Measurements from ENCODE around the gene PRSS2. TPM values are rescaled to one million over a fixed set of nuclear protein-coding genes. Genes with fewer than 3 reads are reported as not detected.
"Not testable (repeated sequence)": the region's sequence is repeated elsewhere in the genome, so short reads cannot be mapped to it uniquely, and the experiment has no call there.

Gene PRSS2
- polyA plus RNA-seq, 1 of the 3 experiments (the other 2 are of a cell fraction): not detected

DNA sequence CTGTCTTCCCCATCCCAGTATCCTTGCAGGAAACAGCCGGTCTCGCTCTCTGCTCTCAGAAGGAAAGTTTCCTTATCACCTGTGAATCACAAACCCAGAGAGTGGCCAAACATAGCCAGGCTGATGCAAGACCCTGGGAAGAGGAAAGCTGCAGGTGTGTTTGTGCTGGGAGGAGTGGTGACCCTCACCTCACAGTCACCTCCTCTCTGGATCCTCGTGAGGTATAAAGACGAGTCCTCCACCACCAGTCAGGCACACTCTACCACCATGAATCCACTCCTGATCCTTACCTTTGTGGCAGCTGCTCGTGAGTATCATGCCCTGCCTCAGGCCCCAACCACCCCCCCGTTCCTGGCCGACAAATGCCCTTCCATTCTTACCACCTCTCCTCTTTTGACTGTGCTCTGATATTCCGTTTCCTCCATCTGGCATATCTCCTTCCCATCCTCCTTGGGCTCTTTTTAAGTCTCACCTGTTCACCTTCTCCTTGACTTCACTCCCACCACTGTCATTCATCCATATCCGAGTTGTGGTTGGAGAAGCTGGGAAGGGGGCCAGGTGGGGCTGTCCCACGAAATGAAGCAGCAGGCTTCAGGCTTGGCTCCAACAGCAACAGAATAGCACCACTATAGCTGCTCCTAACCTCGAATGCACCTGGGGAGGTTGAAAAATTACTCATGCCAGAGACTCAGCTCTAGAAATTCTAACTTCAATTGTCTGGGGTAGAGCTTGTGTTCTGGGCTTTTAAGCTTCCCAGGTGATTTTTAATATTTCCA lies 21.4 kb upstream of the PRSS2 start, which contains the start of gene PRSS1:
Gene PRSS1, plus strand, starts transcription at position 255 of the 776 bp plus-strand sequence. Its CDS starts 13 bp downstream, at position 268.
- Histone ChIP-seq H3K79me2 (ENCODE audit: insufficient read depth) (no peaks in the 10 kb centered on the region), H3K9ac (no peak within 1 kb of the TSS), H3K9me2 (no peaks in the 10 kb centered on the region), H3F3A (replicated peaks; ENCODE audit: insufficient read depth) (no peaks in the 10 kb centered on the region), H3K27ac (ENCODE audit: low read depth in 2 of 2, low read length in 1 of 2) (no peak within 1 kb of the TSS), H3K36me3 (replicated peaks in 1 of 2; ENCODE audit: control insufficient read depth in 1 of 2, insufficient read depth in 2 of 2, low read length in 1 of 2) (no peaks in the 10 kb centered on the region), H3K27me3 (ENCODE audit: insufficient read depth) (peaks cover 23% of the 10 kb centered on the region; the same call in 1 of the 2 replicates), H3K9me3 (no peaks in the 10 kb centered on the region), H3K4me2 (no peak within 1 kb of the TSS), H4K20me1 (ENCODE audit: insufficient read depth) (no peaks in the 10 kb centered on the region), H2AFZ (ENCODE audit: low read depth) (no peak within 1 kb of the TSS), H3K4me1 (ENCODE audit: control insufficient read depth in 1 of 2, insufficient read depth in 2 of 2, low read depth in 1 of 2, low read length in 1 of 2) (peaks cover 0 to 10% of the 10 kb centered on the region in 2 experiments; a peak in 1 of 4 replicates), H3K4me3 (ENCODE audit: low read depth in 2 of 2, low read length in 1 of 2) (no peak within 1 kb of the TSS)
- TF ChIP-seq POLR2AphosphoS5 (IDR thresholded peaks at IDR 0.05; ENCODE audit: low read depth, low read length): no peak
- no peak for TF ChIP-seq TEAD4 (IDR thresholded peaks at IDR 0.05; ENCODE audit: borderline replicate concordance, insufficient read depth)
- TF ChIP-seq RAD21 (IDR thresholded peaks at IDR 0.05; ENCODE audit: low read length): no peak
- no peak for TF ChIP-seq GATA2 (CRISPR knock-in tag; IDR thresholded peaks at IDR 0.05)
- TF ChIP-seq, protein P1, sequence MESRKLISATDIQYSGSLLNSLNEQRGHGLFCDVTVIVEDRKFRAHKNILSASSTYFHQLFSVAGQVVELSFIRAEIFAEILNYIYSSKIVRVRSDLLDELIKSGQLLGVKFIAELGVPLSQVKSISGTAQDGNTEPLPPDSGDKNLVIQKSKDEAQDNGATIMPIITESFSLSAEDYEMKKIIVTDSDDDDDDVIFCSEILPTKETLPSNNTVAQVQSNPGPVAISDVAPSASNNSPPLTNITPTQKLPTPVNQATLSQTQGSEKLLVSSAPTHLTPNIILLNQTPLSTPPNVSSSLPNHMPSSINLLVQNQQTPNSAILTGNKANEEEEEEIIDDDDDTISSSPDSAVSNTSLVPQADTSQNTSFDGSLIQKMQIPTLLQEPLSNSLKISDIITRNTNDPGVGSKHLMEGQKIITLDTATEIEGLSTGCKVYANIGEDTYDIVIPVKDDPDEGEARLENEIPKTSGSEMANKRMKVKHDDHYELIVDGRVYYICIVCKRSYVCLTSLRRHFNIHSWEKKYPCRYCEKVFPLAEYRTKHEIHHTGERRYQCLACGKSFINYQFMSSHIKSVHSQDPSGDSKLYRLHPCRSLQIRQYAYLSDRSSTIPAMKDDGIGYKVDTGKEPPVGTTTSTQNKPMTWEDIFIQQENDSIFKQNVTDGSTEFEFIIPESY (IDR thresholded peaks at IDR 0.05; ENCODE audit: borderline replicate concordance, low read depth): no peak
- TF ChIP-seq, protein P2, sequence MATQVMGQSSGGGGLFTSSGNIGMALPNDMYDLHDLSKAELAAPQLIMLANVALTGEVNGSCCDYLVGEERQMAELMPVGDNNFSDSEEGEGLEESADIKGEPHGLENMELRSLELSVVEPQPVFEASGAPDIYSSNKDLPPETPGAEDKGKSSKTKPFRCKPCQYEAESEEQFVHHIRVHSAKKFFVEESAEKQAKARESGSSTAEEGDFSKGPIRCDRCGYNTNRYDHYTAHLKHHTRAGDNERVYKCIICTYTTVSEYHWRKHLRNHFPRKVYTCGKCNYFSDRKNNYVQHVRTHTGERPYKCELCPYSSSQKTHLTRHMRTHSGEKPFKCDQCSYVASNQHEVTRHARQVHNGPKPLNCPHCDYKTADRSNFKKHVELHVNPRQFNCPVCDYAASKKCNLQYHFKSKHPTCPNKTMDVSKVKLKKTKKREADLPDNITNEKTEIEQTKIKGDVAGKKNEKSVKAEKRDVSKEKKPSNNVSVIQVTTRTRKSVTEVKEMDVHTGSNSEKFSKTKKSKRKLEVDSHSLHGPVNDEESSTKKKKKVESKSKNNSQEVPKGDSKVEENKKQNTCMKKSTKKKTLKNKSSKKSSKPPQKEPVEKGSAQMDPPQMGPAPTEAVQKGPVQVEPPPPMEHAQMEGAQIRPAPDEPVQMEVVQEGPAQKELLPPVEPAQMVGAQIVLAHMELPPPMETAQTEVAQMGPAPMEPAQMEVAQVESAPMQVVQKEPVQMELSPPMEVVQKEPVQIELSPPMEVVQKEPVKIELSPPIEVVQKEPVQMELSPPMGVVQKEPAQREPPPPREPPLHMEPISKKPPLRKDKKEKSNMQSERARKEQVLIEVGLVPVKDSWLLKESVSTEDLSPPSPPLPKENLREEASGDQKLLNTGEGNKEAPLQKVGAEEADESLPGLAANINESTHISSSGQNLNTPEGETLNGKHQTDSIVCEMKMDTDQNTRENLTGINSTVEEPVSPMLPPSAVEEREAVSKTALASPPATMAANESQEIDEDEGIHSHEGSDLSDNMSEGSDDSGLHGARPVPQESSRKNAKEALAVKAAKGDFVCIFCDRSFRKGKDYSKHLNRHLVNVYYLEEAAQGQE (IDR thresholded peaks at IDR 0.05; ENCODE audit: low read depth, low read length): no peak
- 19% methylated on average over 11 of the region's 11 CpGs for WGBS (ENCODE audit: low lambda C conversion rate)
- ChIA-PET POLR2A (interaction anchor here (1.1 kb wide), 1 partner anchor 11 kb away, joined by 3 read pairs; no protein-coding TSS in a partner anchor), CTCF (interaction anchor here (0.6 to 3.2 kb wide), 9 partner anchors 34 to 291 kb away, joined by 3 to 13 read pairs (median 5); no protein-coding TSS in a partner anchor)
- DNase-seq: no peak

DNA sequence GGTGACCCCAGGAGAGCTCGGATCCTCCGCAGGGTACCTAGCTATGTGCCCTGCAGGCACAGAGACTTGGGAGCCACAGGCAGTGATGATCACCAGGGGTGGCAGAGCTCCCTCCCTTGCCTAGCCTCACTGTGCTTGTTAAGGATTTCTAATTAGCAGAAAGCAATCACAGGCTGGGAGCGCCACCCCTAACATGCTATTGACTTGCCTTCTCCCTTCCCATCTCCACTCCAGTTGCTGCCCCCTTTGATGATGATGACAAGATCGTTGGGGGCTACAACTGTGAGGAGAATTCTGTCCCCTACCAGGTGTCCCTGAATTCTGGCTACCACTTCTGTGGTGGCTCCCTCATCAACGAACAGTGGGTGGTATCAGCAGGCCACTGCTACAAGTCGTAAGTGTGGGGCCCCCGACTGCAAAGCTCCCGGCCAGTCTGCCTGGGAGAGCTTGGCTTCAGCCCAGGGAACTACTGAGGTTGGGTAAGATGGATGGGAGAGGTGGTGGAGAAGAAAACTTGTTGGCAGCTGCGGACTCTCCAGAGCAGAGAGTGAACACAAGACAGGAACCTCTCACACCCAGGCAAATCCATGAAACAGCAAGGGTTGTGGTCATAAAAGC lies 20.3 kb upstream of the PRSS2 start:
- Histone ChIP-seq H3K9ac (no peak overlapping the region), H3K4me2 (no peak overlapping the region), H3K36me3 (replicated peaks in 1 of 2; ENCODE audit: control insufficient read depth in 1 of 2, insufficient read depth in 2 of 2, low read length in 1 of 2) (no peaks in the 10 kb centered on the region), H3F3A (replicated peaks; ENCODE audit: insufficient read depth) (no peaks in the 10 kb centered on the region), H3K9me3 (no peaks in the 10 kb centered on the region), H3K79me2 (ENCODE audit: insufficient read depth) (no peaks in the 10 kb centered on the region), H2AFZ (ENCODE audit: low read depth) (no peak overlapping the region), H3K27me3 (ENCODE audit: insufficient read depth) (peaks cover 23% of the 10 kb centered on the region; the same call in 1 of the 2 replicates), H3K27ac (ENCODE audit: low read depth in 2 of 2, low read length in 1 of 2) (no peak overlapping the region), H3K4me1 (ENCODE audit: control insufficient read depth in 1 of 2, insufficient read depth in 2 of 2, low read depth in 1 of 2, low read length in 1 of 2) (peaks cover 0 to 10% of the 10 kb centered on the region in 2 experiments; a peak in 1 of 4 replicates), H4K20me1 (ENCODE audit: insufficient read depth) (no peaks in the 10 kb centered on the region), H3K9me2 (no peaks in the 10 kb centered on the region), H3K4me3 (ENCODE audit: low read depth in 2 of 2, low read length in 1 of 2) (no peak overlapping the region)
- 7% methylated on average over 9 of the region's 9 CpGs for WGBS (ENCODE audit: low lambda C conversion rate)
- ChIA-PET POLR2A (interaction anchor here (1.1 kb wide), 1 partner anchor 10 kb away, joined by 3 read pairs; no protein-coding TSS in a partner anchor), CTCF (interaction anchor here (1.2 to 3.2 kb wide), 5 partner anchors 33 to 291 kb away, joined by 3 to 13 read pairs (median 6); no protein-coding TSS in a partner anchor)
- no peak for DNase-seq
- TF ChIP-seq RXRA (IDR thresholded peaks at IDR 0.05; ENCODE audit: borderline replicate concordance, low read depth): no peak
- TF ChIP-seq SIN3A (IDR thresholded peaks at IDR 0.05; ENCODE audit: borderline replicate concordance, low read depth, low read length): no peak
- TF ChIP-seq EZH2phosphoT487 (IDR thresholded peaks at IDR 0.05; ENCODE audit: borderline replicate concordance, low read depth): no peak
- no peak for TF ChIP-seq MXI1 (IDR thresholded peaks at IDR 0.05; ENCODE audit: low read depth, low read length)
- no peak for TF ChIP-seq GABPA (IDR thresholded peaks at IDR 0.05; ENCODE audit: low read depth)
- no peak for TF ChIP-seq JUND (IDR thresholded peaks at IDR 0.05)
- TF ChIP-seq RCOR1 (IDR thresholded peaks at IDR 0.05; ENCODE audit: low read length): no peak

DNA sequence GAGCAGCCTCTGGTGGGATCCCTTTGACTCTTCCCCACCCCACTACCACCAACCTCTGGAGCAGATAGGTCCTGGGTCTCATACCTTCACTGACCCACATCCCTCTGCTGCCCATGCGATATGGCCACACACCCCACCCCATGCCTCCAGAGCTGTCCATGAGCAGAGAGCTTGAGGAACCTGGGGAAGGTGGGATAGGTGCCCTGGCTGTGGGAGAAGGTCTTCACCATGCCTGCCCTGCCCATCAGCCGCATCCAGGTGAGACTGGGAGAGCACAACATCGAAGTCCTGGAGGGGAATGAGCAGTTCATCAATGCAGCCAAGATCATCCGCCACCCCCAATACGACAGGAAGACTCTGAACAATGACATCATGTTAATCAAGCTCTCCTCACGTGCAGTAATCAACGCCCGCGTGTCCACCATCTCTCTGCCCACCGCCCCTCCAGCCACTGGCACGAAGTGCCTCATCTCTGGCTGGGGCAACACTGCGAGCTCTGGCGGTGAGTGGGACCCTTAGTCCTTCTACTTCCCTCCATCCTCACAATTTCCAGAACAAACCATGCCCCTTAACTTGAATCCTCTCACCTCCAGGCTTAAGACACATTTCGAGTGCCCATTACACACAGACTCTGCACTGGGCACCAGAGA lies 19.1 kb upstream of the PRSS2 start:
- 37% methylated on average over 14 of the region's 14 CpGs for WGBS (ENCODE audit: low lambda C conversion rate)

More for the DNA sequence above, 19.1 kb upstream of the PRSS2 start:
- CTCF ChIA-PET: interaction anchor here (0.8 to 2.8 kb wide), 4 partner anchors 10 to 292 kb away, joined by 3 to 10 read pairs (median 4); no protein-coding TSS in a partner anchor
- DNase-seq; H3F3A ChIP-seq (replicated peaks; ENCODE audit: insufficient read depth); H3K36me3 ChIP-seq (replicated peaks in 1 of 2; ENCODE audit: control insufficient read depth in 1 of 2, insufficient read depth in 2 of 2, low read length in 1 of 2); H4K20me1 ChIP-seq (ENCODE audit: insufficient read depth); H3K79me2 ChIP-seq (ENCODE audit: insufficient read depth); H3K4me3 ChIP-seq (ENCODE audit: low read depth in 2 of 2, low read length in 1 of 2); H3K9me3 ChIP-seq; H3K27ac ChIP-seq (ENCODE audit: low read depth in 2 of 2, low read length in 1 of 2); H2AFZ ChIP-seq (ENCODE audit: low read depth); H3K9ac ChIP-seq; H3K9me2 ChIP-seq; POLR2A ChIA-PET; H3K4me2 ChIP-seq: not testable (repeated sequence)
- Histone ChIP-seq H3K27me3 (ENCODE audit: insufficient read depth) (peaks cover 23% of the 10 kb centered on the region; the same call in 1 of the 2 replicates), H3K4me1 (ENCODE audit: control insufficient read depth in 1 of 2, insufficient read depth in 2 of 2, low read depth in 1 of 2, low read length in 1 of 2) (peaks cover 0 to 10% of the 10 kb centered on the region in 2 experiments; a peak in 1 of 4 replicates)
